Stimulated activated CD4-positive, alpha-beta T cell treated with anti-CD3 and anti-CD28 coated beads, Interleukin-1b, Interleukin-23, amount 100 ng/mL, for 1 hour (primary cell): ENCODE results near the gene GMFB.
A peak's percentile ranks its signal among the peaks of the same experiment; 100 is the strongest.

ENCODE experiments used
- DNase-seq, 2 donors: peaks; one replicate each; pipeline ENCODE4 v3.0.0-alpha.2; 2020; ENCODE audit warnings: low read depth in 2 of 2

GMFB gene

DNA sequence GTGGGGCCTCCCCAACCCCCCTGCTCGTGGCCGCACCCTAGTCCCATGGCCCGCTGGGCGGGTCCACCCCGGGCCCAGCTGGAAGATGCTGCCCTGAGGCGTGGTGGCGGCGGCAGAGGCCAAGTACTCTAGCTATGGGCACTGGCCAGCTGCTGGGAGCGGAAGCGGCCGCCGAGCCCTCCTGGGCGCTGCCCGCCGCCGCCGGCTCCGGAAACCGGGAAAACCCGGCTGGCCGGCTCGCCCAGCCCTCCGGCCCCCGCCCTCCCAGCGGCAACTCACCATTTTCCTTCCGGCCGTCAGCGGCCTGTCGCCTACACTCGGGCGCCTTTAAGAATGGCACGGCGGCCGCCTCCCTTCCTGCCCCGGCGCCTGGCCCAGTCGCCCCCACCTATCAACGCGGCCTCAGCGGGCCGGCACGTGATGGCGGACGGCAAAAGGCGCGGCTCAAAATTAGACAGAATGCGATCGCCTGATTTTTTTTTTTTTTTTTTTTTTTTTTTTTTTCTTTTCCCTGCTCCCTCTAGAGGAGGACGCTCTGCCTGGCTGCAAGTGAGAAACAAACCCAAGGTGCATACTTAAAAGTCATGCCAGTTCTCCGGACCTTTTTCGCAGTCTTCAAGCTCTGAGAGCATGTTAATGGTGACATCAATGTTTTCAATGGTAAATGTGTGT is at the start of gene GMFB:
Gene GMFB (minus strand): TSS at position 335 of the 672 bp plus-strand sequence. CDS start 53 bp downstream, at position 282.
- DNase-seq, result peak; percentile 70 to 74

GRCh38 chr14:54538055-54538454 is 49.3 kb upstream of the GMFB start:
- DNase-seq, result no peak

GRCh38 chr14:54537651-54538050 is 48.9 kb upstream of the GMFB start:
- no peak for DNase-seq

DNA sequence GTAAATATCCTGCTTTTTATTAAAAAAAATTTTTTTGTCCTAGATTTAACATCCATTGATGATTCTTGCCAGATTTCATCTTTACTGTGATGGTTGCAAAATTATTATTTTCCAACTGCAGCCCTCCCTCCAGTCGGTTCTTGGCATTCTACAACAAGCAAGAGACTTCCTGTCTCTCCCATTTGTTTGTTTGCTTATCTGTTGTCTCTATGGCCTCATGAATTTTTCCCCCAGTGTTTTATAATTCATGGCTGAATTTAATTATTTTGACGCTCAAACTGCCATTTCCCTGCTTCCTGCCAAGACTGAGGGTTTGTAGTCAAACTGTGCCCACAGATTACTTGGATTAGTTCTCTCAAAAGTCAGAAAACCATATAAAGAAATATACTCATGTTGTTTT is 46.9 kb upstream of the GMFB start:
- DNase-seq, result no peak

DNA sequence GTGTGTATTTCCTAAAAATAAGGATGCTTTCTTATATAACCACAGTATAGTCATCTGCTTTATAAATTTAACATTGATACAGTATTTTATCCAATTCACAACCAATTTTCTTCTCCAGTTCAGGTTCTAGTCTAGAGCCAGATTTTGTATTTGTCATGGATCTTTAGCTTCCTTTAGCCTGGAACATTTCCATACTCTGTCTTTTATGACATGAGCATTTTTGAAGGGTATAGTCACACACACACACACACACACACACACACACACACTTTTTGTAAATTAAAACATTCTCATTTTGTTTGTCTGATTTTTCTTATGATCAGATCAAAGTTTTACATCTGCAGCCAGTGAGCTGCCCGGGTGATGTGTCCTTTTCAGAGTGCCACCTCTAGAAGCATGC is 46.3 kb upstream of the GMFB start:
- DNase-seq, result no peak

DNA sequence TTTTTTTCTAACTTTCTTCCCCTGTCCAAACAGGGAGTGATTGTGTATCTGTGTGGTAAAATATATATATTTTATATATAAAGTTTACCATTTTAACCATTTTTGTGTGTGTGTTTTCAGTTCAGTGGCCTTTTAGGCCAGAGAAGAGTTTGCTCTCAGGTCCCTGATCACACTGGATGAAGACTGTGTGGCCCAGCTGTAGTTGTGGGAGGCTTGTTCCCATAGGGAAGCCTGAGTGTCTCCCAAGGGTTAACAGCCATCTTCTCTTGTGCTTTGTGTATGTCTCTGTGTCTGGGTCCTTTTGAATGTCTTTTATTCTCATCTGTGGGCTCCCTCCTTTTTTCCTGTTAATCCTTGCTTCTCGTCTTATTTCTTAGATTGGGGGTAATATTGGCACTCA is 44.3 kb upstream of the GMFB start:
- no peak for DNase-seq

DNA sequence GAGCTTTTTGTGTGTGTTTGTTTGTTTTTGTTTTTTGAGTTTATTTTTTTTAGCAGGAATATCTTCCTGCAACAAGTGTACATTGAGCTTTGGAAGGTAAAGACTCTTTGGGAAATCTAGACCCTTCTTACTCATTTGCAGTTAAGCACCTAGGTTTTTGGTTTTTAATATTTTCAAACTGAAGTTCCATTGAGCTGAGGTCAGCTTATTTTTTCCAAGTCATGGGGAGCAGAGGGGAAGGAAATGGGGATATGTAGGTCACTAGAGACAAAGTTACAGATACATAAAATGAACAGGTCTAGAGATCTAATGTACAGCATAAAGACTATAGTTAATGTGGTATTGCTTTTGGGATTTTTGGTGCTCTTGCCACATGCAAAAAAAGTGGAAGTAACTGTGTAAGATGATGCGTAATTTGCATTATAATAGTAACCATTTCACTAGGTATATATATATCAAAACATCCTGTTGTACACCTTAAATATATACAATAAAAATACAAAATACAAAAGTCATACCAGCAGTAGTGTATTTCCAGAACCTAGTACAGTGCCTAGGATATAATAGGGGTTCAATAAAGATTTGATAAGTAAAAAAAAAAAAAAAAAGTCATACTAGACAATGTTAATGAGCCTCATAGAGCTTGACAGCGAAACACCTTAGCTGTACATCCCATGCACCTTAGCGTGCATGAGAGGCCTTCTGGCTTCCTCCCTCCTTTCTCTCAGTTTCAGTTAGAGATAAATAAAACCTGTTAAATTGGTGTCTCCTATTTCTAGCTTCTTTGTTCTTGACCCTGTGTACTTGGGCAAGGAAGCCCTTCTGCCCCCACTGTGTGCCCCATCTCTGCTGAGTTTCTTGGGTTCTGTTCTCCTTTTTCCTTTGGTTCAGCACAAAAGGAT is 43.6 kb upstream of the GMFB start:
- no peak for DNase-seq

DNA sequence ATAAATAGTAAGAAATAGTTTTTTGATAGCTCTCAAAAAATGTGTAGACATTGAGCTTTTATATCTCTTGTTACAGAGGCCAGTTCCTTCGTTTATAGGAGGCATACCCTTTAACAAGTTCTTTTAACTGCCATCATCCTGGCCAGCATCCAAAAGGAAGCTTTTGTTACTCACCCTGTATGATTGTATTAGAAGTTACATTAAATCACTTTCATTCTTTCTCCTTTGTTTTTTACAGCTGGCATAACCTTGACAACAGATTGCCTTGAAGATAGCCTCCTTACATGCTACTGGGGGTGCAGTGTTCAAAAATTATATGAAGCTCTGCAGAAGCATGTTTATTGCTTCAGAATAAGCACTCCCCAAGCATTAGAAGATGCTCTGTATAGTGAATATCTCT is 41.0 kb upstream of the GMFB start:
- no peak for DNase-seq

DNA sequence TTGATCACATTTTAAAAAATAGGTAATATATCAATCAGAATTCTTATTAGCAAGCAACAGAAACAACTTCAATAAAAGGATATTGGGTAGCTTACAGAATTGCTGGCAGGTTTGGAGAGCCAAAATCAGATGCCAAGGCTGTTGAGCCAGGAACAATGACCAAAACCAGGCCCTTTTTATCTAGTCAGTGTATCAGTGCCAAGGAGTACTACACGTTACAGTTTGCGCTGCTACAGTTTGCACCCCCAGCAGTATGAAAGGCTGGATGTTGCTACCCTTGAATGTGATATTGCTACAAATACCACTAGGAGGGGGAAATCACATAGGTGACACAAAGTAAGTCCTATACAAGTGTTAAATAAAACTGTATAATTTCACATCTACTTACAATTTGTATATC is 40.2 kb upstream of the GMFB start:
- no peak for DNase-seq

GRCh38 chr14:54524410-54524809 is 35.6 kb upstream of the GMFB start:
- DNase-seq, result no peak

DNA sequence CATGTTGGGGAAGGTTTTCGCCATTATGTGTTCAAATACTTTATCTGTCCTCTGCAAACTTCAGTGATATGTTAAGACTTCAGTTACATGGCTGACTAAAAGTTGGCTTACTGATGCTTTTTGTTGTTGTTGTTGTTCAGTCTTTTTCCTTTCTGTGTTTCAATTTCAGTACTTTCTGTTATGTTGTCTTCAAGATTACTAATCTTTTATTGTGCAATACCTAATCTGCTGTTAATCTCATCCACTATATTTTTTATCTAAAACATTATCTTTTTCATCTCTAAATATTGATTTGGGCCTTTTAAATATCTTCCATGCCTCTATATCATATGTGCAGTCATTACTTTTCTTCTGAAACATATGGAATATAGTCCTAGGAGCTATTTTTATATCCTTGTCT is 27.9 kb upstream of the GMFB start:
- no peak for DNase-seq

- no peak for DNase-seq
Observed at GRCh38 chr14:54515670-54516069, 26.9 kb upstream of the GMFB start.

GRCh38 chr14:54512393-54512792 is 23.6 kb upstream of the GMFB start:
- no peak for DNase-seq

DNA sequence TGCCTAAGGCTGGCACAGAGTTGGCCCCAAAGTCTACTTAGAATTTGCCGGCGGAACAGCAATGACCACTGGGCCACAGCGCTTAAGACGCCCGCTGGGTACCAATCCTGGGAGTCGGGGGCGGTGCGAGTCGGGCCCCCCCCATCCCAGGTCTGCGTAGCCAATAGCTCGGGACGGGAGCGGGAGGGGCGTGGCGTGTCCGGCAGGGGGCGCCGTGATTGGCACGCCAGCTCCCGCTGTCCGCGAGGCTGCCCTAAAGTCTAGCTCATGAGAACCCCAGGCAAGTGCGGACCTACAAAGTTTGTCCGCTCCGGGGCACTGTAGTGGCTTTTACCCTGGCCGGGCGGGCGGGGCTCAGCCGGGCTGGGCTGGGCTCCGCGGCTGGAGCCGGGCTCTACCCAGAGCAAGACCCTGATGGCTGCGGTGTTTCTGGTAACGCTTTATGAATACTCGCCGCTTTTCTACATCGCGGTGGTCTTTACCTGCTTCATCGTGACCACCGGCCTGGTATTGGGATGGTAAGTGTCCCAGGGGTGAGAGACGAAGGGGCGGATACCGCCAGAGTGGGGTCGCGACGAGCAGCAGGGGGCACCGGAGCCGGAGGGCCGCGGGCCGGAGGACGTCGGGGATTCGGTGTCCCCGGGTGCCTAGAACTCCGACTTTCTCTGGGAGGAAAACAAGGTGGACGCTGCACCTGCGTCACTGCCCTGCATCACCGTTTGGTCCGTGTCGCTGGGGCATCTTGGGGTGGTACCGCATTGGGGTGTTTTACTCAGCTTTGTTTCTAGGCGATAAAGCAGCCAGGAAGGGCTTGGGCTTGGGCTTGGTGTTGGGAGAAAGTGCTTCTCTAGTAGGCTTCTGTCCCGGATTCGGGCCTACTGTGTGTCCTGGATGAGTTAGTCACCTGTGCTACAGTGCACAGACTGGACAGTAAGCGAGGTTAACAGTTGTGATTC is 21.0 kb upstream of the GMFB start, which contains the start of gene CGRRF1:
Gene CGRRF1 (plus strand): TSS at position 361 of the 956 bp plus-strand sequence. CDS start 54 bp downstream, at position 415.
- peak; percentile 89 to 93 for DNase-seq

GRCh38 chr14:54503486-54503885 is 14.7 kb upstream of the GMFB start:
- DNase-seq, result no peak

- no peak for DNase-seq
Observed at GRCh38 chr14:54502602-54503001, 13.8 kb upstream of the GMFB start.

DNA sequence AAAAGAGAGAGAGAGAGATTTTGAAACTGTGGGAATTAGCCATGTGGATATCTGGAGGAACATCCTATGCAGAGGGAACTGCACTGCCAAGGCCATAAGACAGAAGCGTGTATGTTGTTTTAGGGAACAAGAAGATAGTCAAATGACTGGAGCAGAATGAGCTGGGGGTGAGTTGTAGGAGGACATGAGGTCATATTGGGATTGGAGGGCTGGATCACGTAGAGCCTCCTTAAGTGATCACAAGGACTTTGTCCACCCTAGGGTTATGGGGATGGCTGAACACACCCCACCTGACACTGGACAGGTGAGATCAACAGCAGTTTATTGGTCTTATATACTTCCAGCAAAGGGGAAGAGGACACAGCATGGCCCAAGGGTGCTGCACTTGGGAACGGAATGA is 12.7 kb upstream of the GMFB start:
- no peak for DNase-seq

- no peak for DNase-seq
Observed at GRCh38 chr14:54500744-54501143, 12.0 kb upstream of the GMFB start.

GRCh38 chr14:54498579-54498978 is 9.8 kb upstream of the GMFB start:
- no peak for DNase-seq

DNA sequence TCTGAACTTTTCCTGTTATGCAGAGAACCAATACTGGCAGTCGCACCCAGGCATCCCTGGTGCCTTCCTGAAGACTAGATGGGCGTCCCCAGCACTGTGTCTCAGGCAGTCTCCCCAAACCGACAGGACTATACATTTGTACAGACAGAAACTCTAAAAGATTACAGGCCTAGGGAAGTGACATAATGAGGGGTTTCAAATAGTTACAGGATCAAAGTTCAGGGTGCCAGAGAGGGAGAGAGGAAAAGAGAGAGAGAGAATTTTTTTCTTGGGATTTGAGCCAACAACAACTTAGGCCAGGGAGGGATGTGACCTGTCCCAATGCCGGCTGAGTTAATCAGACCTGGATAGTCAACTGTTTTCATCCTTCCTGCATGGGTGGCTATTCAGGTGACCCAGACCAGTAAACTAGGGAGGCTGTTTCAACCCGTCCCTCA is 9.3 kb upstream of the GMFB start:
- DNase-seq, result no peak

GRCh38 chr14:54497224-54497623 is 8.4 kb upstream of the GMFB start:
- DNase-seq, result no peak

GRCh38 chr14:54493293-54493692 is 4.5 kb upstream of the GMFB start:
- no peak for DNase-seq
